T-helper 22 cell (primary cell): Measurements from ENCODE around the gene PLP1.
A peak's percentile ranks its signal among the peaks of the same experiment; 100 is the strongest.

ENCODE experiments used
- DNase-seq: peaks from one replicate; pipeline ENCODE4 v3.0.0-alpha.2; 2020; ENCODE audit warnings: low read depth

PLP1 gene

GRCh38 chrX:103830848-103831247 lies 54.2 kb downstream of the PLP1 start:
- DNase-seq: no peak

- peak; percentile 12 for DNase-seq
Observed at GRCh38 chrX:103831342-103831802, 54.7 kb downstream of the PLP1 start.

GRCh38 chrX:103831803-103832544 lies 55.3 kb downstream of the PLP1 start, which contains the start of gene RAB9B:
TSS of gene RAB9B (minus strand) at chrX:103832257. CDS start at chrX:103825784, 6,473 bp downstream.
- DNase-seq: no peak

GRCh38 chrX:103839404-103839803 lies 62.8 kb downstream of the PLP1 start:
- no peak for DNase-seq
